NCI-H2196 treated with DMSO at 0.1 percent for 48 hours (cell line): ENCODE data around the gene RABGAP1L.
"Not testable (repeated sequence)": the region's sequence is repeated elsewhere in the genome, so short reads cannot be mapped to it uniquely, and the experiment has no call there.

Experiments used
- DNase-seq: peaks from one replicate; lab custom pipeline; 2025; ENCODE audit not compliant: unreplicated experiment; lab: John Stamatoyannopoulos, UW

Gene RABGAP1L

DNA sequence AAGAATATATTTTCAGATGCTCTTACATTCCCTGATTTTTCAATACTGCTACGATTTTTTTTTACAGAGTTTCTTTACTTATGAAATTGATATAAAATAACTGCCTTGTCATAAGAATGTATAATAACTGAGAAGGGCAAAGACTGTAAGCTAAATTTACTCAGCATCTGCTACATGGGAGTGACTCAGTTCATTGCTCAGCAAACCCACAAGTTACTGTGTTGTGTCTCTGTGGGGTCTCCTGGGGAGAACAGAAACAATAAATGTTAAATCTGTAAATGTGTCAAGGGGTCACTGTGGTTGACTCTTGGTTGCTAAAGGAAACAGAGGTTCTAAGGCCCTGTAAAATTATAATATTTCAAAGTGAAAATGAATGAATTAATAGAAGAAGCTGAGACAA, 630.1 kb downstream of the RABGAP1L start:
- no peak for DNase-seq

GRCh38 chr1:174791863-174792262, 632.5 kb downstream of the RABGAP1L start:
- no peak for DNase-seq

DNA sequence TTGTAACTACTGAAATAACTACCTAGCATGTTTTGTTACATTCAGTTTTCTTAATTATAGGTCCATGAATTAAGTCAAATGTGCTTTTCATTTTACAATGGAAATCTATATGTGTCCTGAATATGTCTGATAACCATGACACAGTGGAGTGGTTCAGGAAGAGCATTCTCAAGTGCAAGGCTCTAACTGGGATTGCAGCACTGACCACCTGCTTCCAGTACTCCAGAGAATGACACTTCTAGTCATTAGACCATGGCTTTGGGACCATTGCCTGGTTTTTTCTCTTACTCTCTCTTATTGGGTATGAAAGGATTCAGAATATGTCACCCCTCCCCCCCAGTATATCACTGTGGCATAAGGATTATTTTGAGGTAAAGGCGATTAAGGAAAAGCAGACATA, 635.5 kb downstream of the RABGAP1L start:
- DNase-seq, result no peak

- no peak for DNase-seq
Observed at GRCh38 chr1:174795806-174796205, 636.5 kb downstream of the RABGAP1L start.

- DNase-seq, result no peak
Observed at GRCh38 chr1:174797398-174797797, 638.1 kb downstream of the RABGAP1L start.

GRCh38 chr1:174799136-174799479, 639.8 kb downstream of the RABGAP1L start:
- DNase-seq, result no peak

DNA sequence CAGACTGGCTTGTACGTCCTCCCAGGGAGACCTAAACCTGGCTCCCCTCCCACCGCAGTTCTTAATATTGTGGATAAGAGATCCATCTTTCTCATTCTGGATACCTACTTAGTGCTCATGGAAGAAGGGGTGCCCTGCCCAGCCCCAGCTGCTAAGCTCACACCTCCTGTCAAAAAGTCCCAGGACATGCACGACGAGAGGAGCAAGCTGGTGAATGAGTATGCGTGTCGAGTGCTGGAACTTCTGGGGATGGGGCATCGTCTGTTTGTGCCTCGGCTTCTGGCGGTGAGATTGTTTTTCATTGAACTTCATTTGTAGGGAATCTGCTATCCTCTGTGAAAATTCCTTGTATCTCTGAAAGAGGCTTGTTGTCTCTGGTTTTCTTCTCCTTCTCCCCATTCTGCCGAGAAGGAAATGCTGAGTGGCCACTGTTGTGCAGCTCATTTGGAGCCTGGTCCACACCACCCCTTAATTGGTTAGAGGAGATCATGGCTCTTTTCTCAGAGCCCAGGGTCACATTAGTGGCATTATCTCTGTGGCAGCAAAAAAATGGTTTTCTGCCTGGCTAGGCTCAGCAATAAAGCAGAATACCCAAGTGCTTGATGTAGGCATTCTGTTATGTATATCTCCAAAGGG, 641.0 kb downstream of the RABGAP1L start:
- no peak for DNase-seq

DNA sequence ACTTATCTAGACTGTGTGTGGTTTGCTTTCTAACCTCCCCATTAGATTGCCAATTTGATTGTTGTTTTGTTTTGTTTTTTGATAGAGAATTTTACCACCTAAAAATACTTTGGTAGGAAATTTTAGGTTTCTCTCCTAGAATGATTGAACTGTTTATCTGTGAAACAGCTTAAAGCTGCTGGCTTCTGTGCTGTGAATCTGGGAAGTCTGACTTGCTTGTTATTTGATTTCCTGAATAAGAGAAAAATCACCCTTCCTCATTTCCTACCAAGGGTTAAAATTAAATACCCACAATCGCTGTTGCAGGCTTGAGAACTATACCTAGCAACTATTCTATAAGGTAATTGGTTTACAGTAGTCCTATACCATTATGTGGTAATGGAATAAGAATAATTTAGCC, 641.6 kb downstream of the RABGAP1L start:
- DNase-seq, result no peak

GRCh38 chr1:174809755-174810280, 650.5 kb downstream of the RABGAP1L start:
- no peak for DNase-seq

DNA sequence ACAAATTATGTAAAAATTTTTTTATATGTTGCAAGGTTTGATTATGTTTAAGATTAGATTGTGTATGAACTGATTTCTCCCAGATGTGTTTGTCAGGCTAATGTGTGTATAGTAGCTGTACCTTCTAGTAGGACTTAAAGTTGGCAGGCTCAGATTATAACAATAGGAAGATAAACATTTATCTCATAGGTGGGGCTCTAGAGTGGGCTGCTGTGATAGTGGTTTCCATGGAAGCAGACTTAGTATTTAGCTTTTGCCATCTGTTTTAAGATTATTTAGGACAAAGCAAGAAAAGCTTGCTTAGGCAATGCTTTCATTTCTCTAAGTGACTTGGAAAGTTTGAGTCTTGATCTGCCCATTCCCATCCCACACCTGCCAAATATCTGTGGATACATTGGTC, 652.7 kb downstream of the RABGAP1L start:
- DNase-seq, result no peak

DNA sequence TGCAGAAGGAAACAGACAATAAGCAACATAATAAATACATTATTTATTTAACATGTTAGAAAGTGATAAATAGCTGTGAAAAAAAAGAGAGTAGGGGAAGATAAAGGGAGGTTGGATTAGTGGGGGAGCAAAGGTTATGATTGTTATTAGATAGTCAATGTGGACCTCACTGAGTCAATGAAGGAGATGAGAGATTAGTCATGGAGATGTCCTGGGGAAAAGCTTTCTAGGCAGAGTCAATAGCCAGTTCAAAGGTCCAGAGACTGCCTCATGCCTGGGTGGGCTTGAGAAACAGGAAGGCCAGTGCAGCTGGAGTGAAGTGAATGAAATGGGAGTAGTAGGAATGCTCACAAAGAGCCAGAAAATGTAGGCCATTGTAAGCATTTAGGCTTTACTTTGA, 653.3 kb downstream of the RABGAP1L start:
- DNase-seq, result no peak

- no peak for DNase-seq
Observed at GRCh38 chr1:174815036-174815435, 655.7 kb downstream of the RABGAP1L start.

DNA sequence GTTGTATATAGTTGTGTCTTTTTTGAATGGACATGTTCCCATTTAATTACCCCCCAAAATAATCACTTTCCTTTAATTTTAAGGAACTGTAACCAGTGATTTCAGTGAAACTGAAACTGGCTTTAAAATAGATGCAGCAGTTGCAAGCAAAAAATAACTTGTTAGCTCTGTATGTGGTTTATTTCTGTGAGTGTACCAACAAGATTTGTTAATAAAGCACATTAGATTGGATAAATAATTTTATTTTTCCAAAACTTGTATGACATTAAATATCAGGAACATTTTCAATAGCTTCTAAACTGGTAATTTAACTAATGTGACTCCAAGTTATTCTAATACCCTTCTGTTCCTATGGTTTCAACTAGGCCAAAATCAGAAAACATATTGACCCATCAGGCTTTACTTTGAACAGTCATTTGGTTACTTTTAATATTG, 656.2 kb downstream of the RABGAP1L start:
- DNase-seq, result no peak

GRCh38 chr1:174816621-174817020, 657.3 kb downstream of the RABGAP1L start:
- DNase-seq, result not testable (repeated sequence)

- no peak for DNase-seq
Observed at GRCh38 chr1:174818014-174818616, 658.8 kb downstream of the RABGAP1L start.

GRCh38 chr1:174818951-174819350, 659.6 kb downstream of the RABGAP1L start:
- DNase-seq, result no peak

DNA sequence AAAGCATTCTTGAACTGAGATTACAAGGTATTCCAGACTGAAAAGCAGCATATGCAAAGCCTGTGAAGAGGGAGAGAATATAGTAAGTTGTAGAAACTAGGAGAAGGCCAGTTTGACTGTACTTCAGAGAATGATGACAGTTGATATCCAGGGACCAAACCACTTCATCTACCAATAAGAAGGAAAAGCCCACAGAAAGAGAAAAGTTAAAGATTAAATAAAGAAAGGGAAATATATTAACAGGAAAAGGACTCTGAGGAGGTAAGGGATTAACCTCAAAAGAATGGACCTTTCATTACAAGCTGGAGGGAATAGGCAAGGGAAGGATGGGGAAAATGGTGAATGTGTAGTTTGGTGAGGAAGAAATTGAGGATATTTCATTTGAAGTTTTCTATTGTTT, 660.3 kb downstream of the RABGAP1L start:
- no peak for DNase-seq

GRCh38 chr1:174825127-174825526, 665.8 kb downstream of the RABGAP1L start:
- DNase-seq, result no peak

- DNase-seq, result no peak
Observed at GRCh38 chr1:174825806-174826205, 666.5 kb downstream of the RABGAP1L start.

GRCh38 chr1:174828264-174828663, 668.9 kb downstream of the RABGAP1L start:
- no peak for DNase-seq

- no peak for DNase-seq
Observed at GRCh38 chr1:174829990-174830389, 670.7 kb downstream of the RABGAP1L start.

DNA sequence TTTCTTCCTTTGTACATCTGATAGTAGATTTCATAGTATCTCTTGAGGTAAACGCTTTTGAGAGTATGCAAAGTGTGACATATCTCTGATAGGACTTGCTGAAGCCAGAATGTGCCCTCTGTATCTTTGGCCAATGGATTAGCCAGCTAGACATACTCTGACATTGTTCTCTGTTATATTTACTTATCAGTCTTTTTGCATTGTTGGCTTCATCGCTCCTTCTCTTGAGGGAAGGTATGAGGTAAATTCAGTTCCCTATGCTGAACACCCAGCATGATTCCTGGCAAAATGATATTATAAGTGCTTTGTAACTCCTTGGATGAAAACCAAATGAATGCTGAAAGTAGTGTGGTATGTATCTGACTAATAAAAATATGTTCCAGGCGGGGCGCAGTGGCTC, 677.2 kb downstream of the RABGAP1L start:
- no peak for DNase-seq

DNA sequence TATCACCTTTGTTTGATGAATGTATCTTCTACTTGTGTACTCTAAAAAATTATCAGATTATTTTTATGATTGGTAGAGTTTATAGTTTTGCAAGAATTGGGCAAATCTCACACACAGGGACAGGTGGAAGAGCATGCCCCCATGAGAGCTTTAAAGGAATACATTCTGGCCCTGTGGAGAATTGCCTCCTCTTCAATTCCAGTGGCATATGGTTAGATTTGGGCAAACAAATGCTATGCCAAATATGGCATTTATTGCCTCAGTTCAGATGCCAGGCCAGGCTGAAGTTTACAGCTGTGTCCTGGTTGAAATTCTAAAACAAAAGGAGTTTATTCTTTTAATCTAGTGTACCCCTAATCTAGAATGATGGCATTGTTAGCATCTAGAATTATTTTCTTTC, 678.1 kb downstream of the RABGAP1L start:
- DNase-seq, result no peak
